GM21515 (cell line): ENCODE measurements around the gene ARHGAP10.

Experiments
- ATAC-seq: cut with Tn5 transposase; IDR thresholded peaks from one replicate; pipeline ENCODE4 v1.9.1; 2021; ENCODE audit not compliant: unreplicated experiment

The ARHGAP10 gene

GRCh38 chr4:148112231-148112982 lies 380.5 kb downstream of the ARHGAP10 start:
- ATAC-seq = no peak

GRCh38 chr4:148114436-148114835 lies 382.5 kb downstream of the ARHGAP10 start:
- no peak for ATAC-seq

GRCh38 chr4:148116264-148116663 lies 384.4 kb downstream of the ARHGAP10 start:
- no peak for ATAC-seq

GRCh38 chr4:148116969-148117368 lies 385.1 kb downstream of the ARHGAP10 start:
- no peak for ATAC-seq

- ATAC-seq = no peak
Measured at GRCh38 chr4:148118179-148118578, 386.3 kb downstream of the ARHGAP10 start.

GRCh38 chr4:148118633-148119032 lies 386.7 kb downstream of the ARHGAP10 start:
- no peak for ATAC-seq

GRCh38 chr4:148120216-148120615 lies 388.3 kb downstream of the ARHGAP10 start:
- ATAC-seq = no peak
